DMS 273 (cell line): ENCODE results near the gene SERPINI1.

ENCODE experiments used
- DNase-seq: peaks from one replicate; lab custom pipeline; 2025; ENCODE audit not compliant: unreplicated experiment; lab: John Stamatoyannopoulos, UW

The SERPINI1 gene

DNA sequence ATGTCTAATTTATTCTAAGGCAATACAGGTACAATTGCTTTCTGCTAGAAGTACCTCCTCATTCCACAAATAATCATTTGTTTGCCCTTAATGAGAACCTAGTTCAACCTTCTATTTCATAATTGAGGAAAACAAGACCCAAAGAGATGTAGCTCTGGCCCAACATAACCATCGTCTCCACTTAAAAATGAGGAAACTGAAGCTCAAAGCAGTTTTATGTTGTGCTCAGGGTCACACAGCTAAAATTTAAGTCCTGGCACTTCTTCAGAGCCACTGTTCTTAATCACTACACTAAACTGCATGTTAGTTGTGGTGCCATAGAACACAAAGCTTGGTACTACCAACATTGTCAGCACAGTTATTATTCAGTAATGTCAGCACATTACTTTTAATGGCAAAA lies 108.0 kb downstream of the SERPINI1 start:
- DNase-seq, result no peak

GRCh38 chr3:167843886-167844285 lies 108.4 kb downstream of the SERPINI1 start:
- no peak for DNase-seq

DNA sequence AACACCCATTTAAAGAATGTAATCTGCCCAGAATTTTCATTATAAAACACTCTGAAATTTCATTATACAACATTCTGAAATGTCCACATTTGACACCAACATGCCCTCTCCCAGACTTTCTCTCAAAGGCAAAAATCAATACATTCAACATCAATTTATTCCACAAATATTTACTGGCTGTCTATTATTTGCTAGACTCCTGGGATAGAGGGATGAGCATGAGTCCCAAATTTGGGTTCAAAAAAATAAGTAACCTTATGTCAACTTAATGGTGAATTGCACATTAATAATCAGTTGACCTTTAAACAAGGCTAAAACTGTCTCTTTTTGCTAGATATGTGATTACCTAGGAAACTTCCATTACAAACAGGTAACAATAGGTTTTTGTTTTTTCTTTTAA lies 109.0 kb downstream of the SERPINI1 start:
- DNase-seq, result no peak

DNA sequence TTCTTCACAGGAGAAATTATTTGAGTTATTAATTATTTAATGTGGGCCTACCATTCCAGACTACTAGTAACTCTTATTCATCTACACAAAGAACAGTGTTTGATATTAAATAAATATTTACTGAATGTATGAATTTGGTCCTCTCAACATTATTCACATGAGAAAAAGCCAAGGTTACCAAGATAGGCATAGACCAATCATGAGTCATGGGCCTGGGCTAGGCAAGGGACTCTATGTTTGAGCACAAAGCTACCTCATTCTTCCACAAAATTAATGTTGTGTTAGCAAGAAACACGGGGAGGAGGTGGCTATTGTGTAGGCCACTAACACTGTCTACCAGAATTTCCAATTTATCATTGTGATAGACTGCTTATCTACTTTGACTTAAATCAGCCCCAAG lies 115.7 kb downstream of the SERPINI1 start:
- no peak for DNase-seq

DNA sequence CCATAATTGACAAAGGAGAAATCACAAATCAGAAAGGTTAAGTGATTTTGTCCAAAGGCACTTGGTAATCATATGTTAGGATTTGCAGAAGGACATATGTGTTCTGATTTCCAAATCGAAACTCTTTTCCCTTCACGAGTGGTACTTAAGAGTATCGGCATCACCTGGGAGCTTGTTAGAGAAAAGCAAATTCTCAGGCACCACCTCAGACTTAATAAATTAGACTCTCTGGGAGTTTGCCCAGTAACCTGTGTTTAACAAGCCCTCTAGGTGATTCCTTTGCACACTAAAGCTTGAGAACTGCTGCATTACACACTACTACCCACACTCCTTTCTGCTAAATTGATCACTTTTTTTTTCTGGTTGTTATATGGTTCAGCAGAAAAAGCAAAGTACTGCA lies 116.2 kb downstream of the SERPINI1 start:
- no peak for DNase-seq

GRCh38 chr3:167852216-167852615 lies 116.7 kb downstream of the SERPINI1 start:
- no peak for DNase-seq

- DNase-seq, result no peak
These were observed 118.5 kb downstream of the SERPINI1 start for GRCh38 chr3:167854063-167854462.

GRCh38 chr3:167854846-167855245 lies 119.3 kb downstream of the SERPINI1 start:
- DNase-seq, result no peak

- no peak for DNase-seq
These were observed 119.8 kb downstream of the SERPINI1 start for GRCh38 chr3:167855306-167855705.

GRCh38 chr3:167858865-167859264 lies 123.3 kb downstream of the SERPINI1 start:
- no peak for DNase-seq

DNA sequence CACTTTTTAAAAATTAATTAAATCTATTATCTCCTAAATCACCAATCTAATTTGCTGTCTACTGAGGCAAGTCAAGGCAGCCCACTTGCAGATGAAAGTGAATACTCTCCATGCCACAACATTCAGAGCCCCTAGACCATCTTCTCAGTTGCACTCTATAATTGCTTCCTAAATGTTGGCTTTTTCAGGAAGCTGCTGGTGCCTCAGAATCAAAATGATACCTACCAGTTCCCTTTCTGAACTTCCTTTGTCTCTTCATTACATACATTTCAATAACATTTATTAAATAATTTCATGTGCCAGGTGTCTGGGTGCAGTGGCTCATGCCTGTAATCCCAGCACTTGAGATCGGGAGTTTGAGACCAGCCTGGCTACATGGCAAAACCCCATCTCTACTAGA lies 124.1 kb downstream of the SERPINI1 start:
- DNase-seq, result no peak

- DNase-seq, result no peak
These were observed 126.1 kb downstream of the SERPINI1 start for GRCh38 chr3:167861649-167862048.

- no peak for DNase-seq
These were observed 126.7 kb downstream of the SERPINI1 start for GRCh38 chr3:167862104-167862730.

- DNase-seq, result no peak
These were observed 128.5 kb downstream of the SERPINI1 start for GRCh38 chr3:167863811-167864551.

- DNase-seq, result no peak
These were observed 129.0 kb downstream of the SERPINI1 start for GRCh38 chr3:167864552-167864874.

GRCh38 chr3:167866331-167866730 lies 130.8 kb downstream of the SERPINI1 start:
- DNase-seq, result no peak

DNA sequence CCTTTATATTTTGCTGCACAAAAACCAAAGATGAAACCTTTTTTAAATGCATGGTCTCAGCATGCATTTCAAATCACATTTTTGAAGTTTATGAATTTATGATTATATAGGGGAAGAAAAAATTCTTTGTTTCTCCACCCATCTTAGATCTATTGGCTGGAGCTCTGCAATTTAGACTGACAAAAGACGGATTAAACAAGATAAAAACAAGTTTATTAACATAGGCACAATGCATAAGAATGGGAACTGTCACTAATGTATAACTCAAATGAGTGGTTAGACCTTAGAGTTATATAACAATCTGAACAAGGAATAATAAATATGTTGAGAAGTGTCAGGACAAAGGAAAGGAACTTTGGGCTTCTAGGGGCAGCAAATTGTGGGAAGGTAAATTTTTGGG lies 132.5 kb downstream of the SERPINI1 start:
- DNase-seq, result no peak

- DNase-seq, result no peak
These were observed 134.7 kb downstream of the SERPINI1 start for GRCh38 chr3:167870181-167870580.

- no peak for DNase-seq
These were observed 135.2 kb downstream of the SERPINI1 start for GRCh38 chr3:167870759-167871158.

- no peak for DNase-seq
These were observed 136.5 kb downstream of the SERPINI1 start for GRCh38 chr3:167872032-167872431.

DNA sequence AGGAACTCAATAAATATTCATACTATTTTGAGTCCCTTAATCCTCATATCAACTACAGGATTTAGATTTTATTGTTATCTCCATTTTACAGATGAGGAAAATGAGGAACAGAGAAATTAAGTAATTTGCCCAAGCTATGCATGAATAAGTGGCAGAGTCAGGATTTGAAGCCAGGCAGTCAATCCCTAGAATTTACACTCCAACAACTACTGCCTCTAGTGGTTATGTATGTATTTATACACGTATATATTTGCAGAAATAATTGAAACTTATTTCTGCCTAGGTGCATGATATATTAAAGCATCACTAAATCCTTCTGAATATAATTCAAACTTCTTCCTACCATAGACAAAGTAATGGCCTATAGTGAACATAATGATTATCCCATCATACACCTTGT lies 137.4 kb downstream of the SERPINI1 start:
- peak; percentile 26 for DNase-seq

GRCh38 chr3:167874671-167875372 lies 139.3 kb downstream of the SERPINI1 start:
- no peak for DNase-seq
